ENCODE results near the gene RAB22A. TPM values are rescaled to one million over a fixed set of nuclear protein-coding genes. Genes with fewer than 3 reads are reported as not detected.

RAB22A gene
- total RNA-seq, 2 donors from 2014 or later: 18.7 to 26.5 TPM

GRCh38 chr20:58390659-58391035 is 81.1 kb downstream of the RAB22A start:
- H3K9me3 ChIP-seq: no peaks in the 10 kb centered on the region
- no peaks in the 10 kb centered on the region for H3K27me3 ChIP-seq (replicated peaks; ENCODE audit: insufficient read depth)
- ATAC-seq (ENCODE audit: insufficient number of reproducible peaks, low FRiP score, low read depth) (no peak), DNase-seq (ENCODE audit: low spot score) (no peak)
- H3K4me3 ChIP-seq: no peak overlapping the region
- H3K27ac ChIP-seq: no peak overlapping the region
- no peaks in the 10 kb centered on the region for H3K36me3 ChIP-seq
- peaks cover 15 to 42% of the 10 kb centered on the region in 2 donors for H3K4me1 ChIP-seq (ENCODE audit: control insufficient read depth in 1 of 2, low read depth in 2 of 2)
- TF ChIP-seq, protein P1, sequence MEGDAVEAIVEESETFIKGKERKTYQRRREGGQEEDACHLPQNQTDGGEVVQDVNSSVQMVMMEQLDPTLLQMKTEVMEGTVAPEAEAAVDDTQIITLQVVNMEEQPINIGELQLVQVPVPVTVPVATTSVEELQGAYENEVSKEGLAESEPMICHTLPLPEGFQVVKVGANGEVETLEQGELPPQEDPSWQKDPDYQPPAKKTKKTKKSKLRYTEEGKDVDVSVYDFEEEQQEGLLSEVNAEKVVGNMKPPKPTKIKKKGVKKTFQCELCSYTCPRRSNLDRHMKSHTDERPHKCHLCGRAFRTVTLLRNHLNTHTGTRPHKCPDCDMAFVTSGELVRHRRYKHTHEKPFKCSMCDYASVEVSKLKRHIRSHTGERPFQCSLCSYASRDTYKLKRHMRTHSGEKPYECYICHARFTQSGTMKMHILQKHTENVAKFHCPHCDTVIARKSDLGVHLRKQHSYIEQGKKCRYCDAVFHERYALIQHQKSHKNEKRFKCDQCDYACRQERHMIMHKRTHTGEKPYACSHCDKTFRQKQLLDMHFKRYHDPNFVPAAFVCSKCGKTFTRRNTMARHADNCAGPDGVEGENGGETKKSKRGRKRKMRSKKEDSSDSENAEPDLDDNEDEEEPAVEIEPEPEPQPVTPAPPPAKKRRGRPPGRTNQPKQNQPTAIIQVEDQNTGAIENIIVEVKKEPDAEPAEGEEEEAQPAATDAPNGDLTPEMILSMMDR (IDR thresholded peaks at IDR 0.05): no peak

DNA sequence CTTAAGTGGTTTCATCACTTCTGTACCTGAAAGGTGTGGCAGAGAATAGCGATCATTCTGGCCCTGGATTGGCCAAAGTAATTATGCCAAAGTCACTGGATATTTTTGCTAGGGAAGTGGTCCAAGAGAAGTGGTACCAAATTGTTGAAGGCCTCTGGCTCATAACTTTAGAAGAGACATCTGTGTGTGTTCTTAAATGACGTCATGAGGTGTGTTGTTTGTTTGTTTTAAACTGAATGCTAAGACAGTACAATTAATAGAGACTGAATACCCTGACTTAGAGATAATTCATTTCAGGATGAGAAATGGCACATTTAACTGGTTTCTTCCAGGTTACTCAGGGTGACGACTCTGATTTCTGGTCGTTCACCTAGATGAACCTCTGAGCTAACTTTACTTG is 82.8 kb downstream of the RAB22A start:
- Histone ChIP-seq H3K27me3 (replicated peaks; ENCODE audit: insufficient read depth) (no peaks in the 10 kb centered on the region), H3K4me1 (ENCODE audit: control insufficient read depth in 1 of 2, low read depth in 2 of 2) (peaks cover 15 to 42% of the 10 kb centered on the region in 2 donors), H3K9me3 (no peaks in the 10 kb centered on the region), H3K36me3 (no peaks in the 10 kb centered on the region), H3K27ac (no peak overlapping the region), H3K4me3 (no peak overlapping the region)
- TF ChIP-seq, protein P1 (IDR thresholded peaks at IDR 0.05): no peak
- DNase-seq (ENCODE audit: low spot score): no peak
- ATAC-seq (ENCODE audit: insufficient number of reproducible peaks, low FRiP score, low read depth): no peak

DNA sequence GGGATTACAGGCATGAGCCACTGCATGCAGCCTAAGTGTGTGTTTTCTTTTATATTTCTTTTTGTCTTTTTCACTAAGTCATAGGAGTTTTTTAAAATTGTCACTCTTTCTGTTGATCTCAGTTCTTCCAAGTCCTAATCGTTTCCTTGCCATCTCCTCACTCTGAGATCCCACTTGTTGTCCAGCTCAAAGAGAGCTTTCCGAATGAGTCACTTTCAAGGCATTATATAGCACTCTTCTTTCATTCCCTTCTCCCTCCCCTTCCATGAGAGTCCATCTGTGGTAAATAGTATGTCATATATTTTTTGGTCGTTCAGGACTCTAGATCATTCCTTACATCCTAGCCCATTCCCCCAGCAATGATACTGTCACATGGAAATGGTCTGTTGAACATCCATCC is 83.8 kb downstream of the RAB22A start:
- Histone ChIP-seq H3K27me3 (replicated peaks; ENCODE audit: insufficient read depth) (no peaks in the 10 kb centered on the region), H3K36me3 (no peaks in the 10 kb centered on the region), H3K27ac (no peak overlapping the region), H3K9me3 (no peaks in the 10 kb centered on the region), H3K4me3 (no peak overlapping the region), H3K4me1 (ENCODE audit: control insufficient read depth in 1 of 2, low read depth in 2 of 2) (peaks cover 15 to 42% of the 10 kb centered on the region in 2 donors)
- TF ChIP-seq, protein P1 (IDR thresholded peaks at IDR 0.05): no peak
- DNase-seq (ENCODE audit: low spot score) (no peak), ATAC-seq (ENCODE audit: insufficient number of reproducible peaks, low FRiP score, low read depth) (no peak)

DNA sequence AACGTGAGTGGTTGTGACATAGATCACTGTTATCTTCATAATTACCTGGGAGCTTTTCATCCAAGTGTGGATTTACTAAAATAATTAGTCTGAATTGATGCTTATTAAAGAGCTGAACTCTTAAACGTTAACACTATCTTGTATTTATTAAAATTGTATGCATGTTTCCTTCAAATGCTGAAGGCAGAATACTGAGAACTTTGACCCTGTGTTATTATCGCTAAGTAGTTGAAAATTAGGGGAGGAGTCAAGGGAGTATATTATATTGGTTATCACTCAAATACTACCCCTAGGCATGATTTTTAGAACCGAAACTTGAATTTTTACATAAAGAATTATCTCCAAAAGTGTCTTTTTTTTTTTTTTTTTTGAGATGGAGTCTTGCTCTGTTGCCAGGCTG is 85.3 kb downstream of the RAB22A start:
- peaks cover 15 to 42% of the 10 kb centered on the region in 2 donors for H3K4me1 ChIP-seq (ENCODE audit: control insufficient read depth in 1 of 2, low read depth in 2 of 2)
- no peak overlapping the region for H3K4me3 ChIP-seq
- DNase-seq (ENCODE audit: low spot score): no peak
- ATAC-seq (ENCODE audit: insufficient number of reproducible peaks, low FRiP score, low read depth): no peak
- no peaks in the 10 kb centered on the region for H3K36me3 ChIP-seq
- TF ChIP-seq, protein P1 (IDR thresholded peaks at IDR 0.05): no peak
- no peaks in the 10 kb centered on the region for H3K27me3 ChIP-seq (replicated peaks; ENCODE audit: insufficient read depth)
- no peaks in the 10 kb centered on the region for H3K9me3 ChIP-seq
- H3K27ac ChIP-seq: no peak overlapping the region

- H3K27ac ChIP-seq: no peak overlapping the region
- H3K4me1 ChIP-seq (ENCODE audit: control insufficient read depth in 1 of 2, low read depth in 2 of 2): peaks cover 10 to 34% of the 10 kb centered on the region in 2 donors
- no peak overlapping the region for H3K4me3 ChIP-seq
- DNase-seq (ENCODE audit: low spot score): no peak
- no peaks in the 10 kb centered on the region for H3K27me3 ChIP-seq (replicated peaks; ENCODE audit: insufficient read depth)
- H3K36me3 ChIP-seq: no peaks in the 10 kb centered on the region
- TF ChIP-seq, protein P1 (IDR thresholded peaks at IDR 0.05): no peak
- no peak for ATAC-seq (ENCODE audit: insufficient number of reproducible peaks, low FRiP score, low read depth)
- no peaks in the 10 kb centered on the region for H3K9me3 ChIP-seq
These were observed 86.1 kb downstream of the RAB22A start for GRCh38 chr20:58395604-58396003.

All from thoracic aorta (tissue), 2 donors.